Mucosa of descending colon (tissue), 3 donors: ENCODE results near the gene BIRC6. TPM values are rescaled to one million over a fixed set of nuclear protein-coding genes. Genes with fewer than 3 reads are reported as not detected.
"Not testable (repeated sequence)": the region's sequence is repeated elsewhere in the genome, so short reads cannot be mapped to it uniquely, and the experiment has no call there.

ENCODE experiments used
- ATAC-seq: fragments of 200-7000 bp; cut with Tn5 transposase; one replicate; pipeline ENCODE4 v1.9.1; 2020; ENCODE audit warnings: mild to moderate bottlenecking, moderate library complexity
- DNase-seq, 3 donors: peaks; one replicate each; pipeline ENCODE4 v3.0.0-alpha.2; 2020
- H3K36me3 ChIP-seq: fragments of 200-600 bp; one replicate; pipeline ENCODE4 v1.8.0; 2021; ENCODE audit warnings: low read depth, mild to moderate bottlenecking
- H3K4me1 ChIP-seq: fragments of 200-600 bp; one replicate; pipeline ENCODE4 v1.8.0; 2021; ENCODE audit warnings: low read depth, mild to moderate bottlenecking
- H3K4me3 ChIP-seq: fragments of 200-600 bp; one replicate; pipeline ENCODE4 v1.8.0; 2021; ENCODE audit warnings: mild to moderate bottlenecking
- H3K9me3 ChIP-seq: fragments of 200-600 bp; one replicate; pipeline ENCODE4 v1.8.0; 2021; ENCODE audit warnings: mild to moderate bottlenecking
- CTCF ChIP-seq: fragments of 200-600 bp; IDR thresholded peaks from one replicate; pipeline ENCODE4 v1.8.0; 2022; ENCODE audit warnings: antibody characterized with exemption, mild to moderate bottlenecking
- intact Hi-C, 2 donors: fragments of 100-400 bp; cut with DNase I in 1 of 2; cut with micrococcal nuclease in 1 of 2; formaldehyde crosslinking; loops; one replicate each; pipeline versions ENCODE4 v1.11.0 to v1.11.1; 2022; cut with DNase I, micrococcal nuclease
- total RNA-seq, 3 donors: library from RNA; stranded (reverse); fragmentation: NEBNext Ultra II Directional in 2 of 3; extraction: Animal tissue kit (Norgen Biotek cat#: 25700) in 2 of 3; gene quantifications; one replicate each; pipeline versions ENCODE4 v1.2.1 to v1.2.4, GENCODE V29; 2021 to 2023
- donor health status: DM: no; HTN: no; CAD: no; lungs with moderate emphysema.
- donor health status: DM: no; HTN: no; CAD: no.
- donor health status: DM: no; HTN: yes; CAD: no.

Gene BIRC6
- total RNA-seq, 3 donors from 2014 or later, result 102 to 136 (median 112) TPM

- DNase-seq (no peak), ATAC-seq (no peak)
- intact Hi-C loops, result no loop called here
- Histone ChIP-seq H3K9me3 (no peaks in the 10 kb centered on the region), H3K4me3 (no peak overlapping the region), H3K4me1 (peaks cover 40% of the 10 kb centered on the region), H3K36me3 (no peaks in the 10 kb centered on the region)
- no peak for TF ChIP-seq CTCF
Measured at GRCh38 chr2:32363597-32363996, 6.8 kb downstream of the BIRC6 start.

- DNase-seq, intact Hi-C loops, H3K9me3 ChIP-seq, H3K4me3 ChIP-seq, ATAC-seq, H3K36me3 ChIP-seq: not testable (repeated sequence)
- peaks cover 33% of the 10 kb centered on the region for H3K4me1 ChIP-seq
Measured at GRCh38 chr2:32364290-32364689, 7.5 kb downstream of the BIRC6 start.

GRCh38 chr2:32365679-32366078 is 8.9 kb downstream of the BIRC6 start:
- H3K4me3 ChIP-seq, intact Hi-C loops, DNase-seq, H3K9me3 ChIP-seq, H3K36me3 ChIP-seq, ATAC-seq: not testable (repeated sequence)
- H3K4me1 ChIP-seq, result peaks cover 26% of the 10 kb centered on the region

DNA sequence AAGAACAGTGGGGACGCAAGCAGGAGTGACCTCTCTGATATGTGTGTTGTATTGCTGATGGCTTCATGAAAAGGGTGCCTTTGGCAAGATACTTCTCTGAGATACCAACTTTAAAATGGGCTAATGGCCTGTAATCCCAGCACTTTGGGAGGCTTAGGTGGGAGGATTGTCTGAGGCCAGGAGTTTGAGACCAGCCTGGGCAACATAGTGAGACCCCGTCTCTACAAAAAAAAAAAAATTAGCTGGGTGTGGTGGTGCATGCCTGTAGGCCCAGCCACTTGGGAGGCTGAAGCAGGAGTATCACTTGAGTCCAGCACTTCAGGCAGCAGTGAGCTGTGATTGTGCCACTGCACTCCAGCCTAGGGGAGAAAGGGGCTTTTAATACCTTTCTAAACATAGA is 9.8 kb downstream of the BIRC6 start:
- no peak for TF ChIP-seq CTCF
- Histone ChIP-seq H3K4me3 (no peak overlapping the region), H3K4me1 (peaks cover 26% of the 10 kb centered on the region), H3K36me3 (no peaks in the 10 kb centered on the region), H3K9me3 (no peaks in the 10 kb centered on the region)
- ATAC-seq, result no peak
- intact Hi-C loops, result no loop called here
- no peak for DNase-seq

DNA sequence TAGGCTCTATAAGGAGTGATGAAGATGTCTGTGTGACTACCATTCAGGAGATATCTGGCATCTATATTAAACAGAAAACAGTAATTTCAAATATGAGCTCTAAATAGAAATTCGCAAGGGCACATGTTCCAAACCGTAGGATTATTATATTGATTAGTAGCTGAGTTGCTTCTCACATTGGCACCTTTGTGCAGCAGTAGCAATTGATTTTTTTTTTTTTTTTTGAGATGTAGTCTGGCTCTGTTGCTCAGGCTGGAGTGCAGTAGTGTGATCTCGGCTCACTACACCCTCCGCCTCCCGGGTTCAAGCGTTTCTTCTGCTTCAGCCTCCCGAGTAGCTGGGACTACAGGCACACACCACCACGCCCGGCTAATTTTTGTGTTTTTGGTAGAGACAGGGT is 12.4 kb downstream of the BIRC6 start:
- Histone ChIP-seq H3K4me1 (peaks cover 18% of the 10 kb centered on the region), H3K9me3 (no peaks in the 10 kb centered on the region), H3K4me3 (no peak overlapping the region), H3K36me3 (no peaks in the 10 kb centered on the region)
- no peak for TF ChIP-seq CTCF
- intact Hi-C loops, result no loop called here
- no peak for ATAC-seq
- DNase-seq, result no peak

DNA sequence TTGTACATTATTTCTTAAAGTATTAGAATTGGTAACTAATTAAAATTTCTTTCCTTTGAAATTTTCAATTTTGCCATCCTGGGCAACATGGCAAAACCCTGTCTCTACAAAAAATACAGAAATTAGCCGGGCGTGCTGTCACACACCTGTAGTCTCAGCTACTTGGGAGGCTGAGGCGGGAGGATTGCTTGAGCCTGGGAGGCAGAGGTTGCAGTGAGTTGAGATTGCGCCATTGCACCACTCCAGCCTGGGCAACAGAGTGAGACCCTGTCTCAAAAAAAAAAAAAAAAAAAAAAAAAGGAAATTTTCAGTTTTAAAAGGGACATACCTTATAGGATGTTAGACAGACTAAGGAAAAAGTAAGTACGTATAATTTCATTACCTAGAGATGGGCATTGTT is 14.1 kb downstream of the BIRC6 start:
- H3K9me3 ChIP-seq, DNase-seq, H3K4me3 ChIP-seq, ATAC-seq, H3K36me3 ChIP-seq, intact Hi-C loops: not testable (repeated sequence)
- peaks cover 10% of the 10 kb centered on the region for H3K4me1 ChIP-seq

- TF ChIP-seq CTCF, result no peak
- intact Hi-C loops, result no loop called here
- ATAC-seq, result peak; percentile 86
- no peak overlapping the region for H3K4me3 ChIP-seq
- DNase-seq, result no peak
- no peaks in the 10 kb centered on the region for H3K9me3 ChIP-seq
- H3K4me1 ChIP-seq, result peaks cover 15% of the 10 kb centered on the region
- no peaks in the 10 kb centered on the region for H3K36me3 ChIP-seq
Measured at GRCh38 chr2:32372519-32373182, 15.8 kb downstream of the BIRC6 start.
